Inflammatory macrophage treated with lipopolysaccharide for 1 hour (primary cell): ENCODE results near the gene TINAGL1.

Source experiments
- DNase-seq, 2 donors: peaks; one replicate each; pipeline ENCODE4 v3.0.0-alpha.2; 2020 to 2022

Gene TINAGL1

DNA sequence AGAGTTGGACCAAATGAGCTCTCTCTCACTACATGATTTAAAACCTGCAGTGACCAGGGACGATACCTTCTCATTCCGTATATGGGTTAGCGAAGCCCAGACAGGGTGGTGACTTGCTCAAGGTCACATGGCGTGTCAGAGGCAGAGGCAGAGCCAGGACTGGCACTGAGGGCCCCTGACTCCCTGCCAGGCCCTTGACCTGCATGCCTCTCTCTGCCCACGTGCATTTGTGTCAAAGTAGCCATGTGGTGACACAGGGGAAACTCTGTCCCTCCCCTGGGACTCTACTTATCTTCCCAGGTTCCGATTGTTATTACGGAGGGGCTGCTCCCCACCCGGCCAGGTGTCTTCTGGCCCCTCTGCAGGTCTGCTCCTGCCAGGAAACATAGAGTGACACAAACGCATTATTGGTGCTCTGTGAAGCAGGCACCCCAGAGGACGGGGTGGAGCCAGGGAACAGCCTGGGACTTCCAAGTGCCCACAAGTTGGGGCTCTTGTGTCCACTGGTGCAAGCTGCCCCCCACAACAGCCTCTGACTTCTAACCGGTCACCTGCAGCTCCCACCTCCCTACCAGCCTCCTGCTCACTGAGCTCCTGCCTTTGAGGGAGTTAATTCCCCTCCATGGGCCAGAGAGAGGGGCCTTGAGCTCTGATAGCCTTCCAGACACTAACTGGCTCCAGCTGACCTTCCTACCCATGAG, 7.3 kb upstream of the TINAGL1 start:
- no peak for DNase-seq

DNA sequence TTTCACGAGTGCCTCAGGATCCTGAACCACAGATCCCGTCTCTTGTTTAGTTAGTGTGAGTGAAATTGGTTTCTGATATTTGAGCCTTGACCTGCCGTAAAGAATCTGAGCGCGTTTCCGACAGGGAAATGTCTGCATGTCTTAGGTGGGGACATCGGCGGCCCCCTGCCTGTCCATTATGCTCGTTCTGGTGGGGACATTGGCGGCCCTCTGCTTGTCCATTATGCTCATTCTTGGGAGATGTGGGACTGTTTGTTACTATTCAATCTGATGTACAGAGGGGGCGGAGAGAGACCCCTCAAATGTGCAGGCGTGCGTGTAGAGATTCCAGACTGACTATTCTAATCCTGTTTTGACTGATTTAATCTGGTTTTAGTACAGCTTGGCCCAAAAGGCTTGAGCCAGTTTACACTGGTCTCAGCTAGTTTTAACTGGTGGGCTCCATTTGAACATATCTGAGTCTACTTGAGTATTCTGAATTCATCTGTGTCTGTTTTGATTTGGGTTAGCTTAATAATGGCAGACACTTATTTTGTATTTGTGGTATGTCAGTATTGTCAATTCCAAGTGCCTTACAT, 6.6 kb upstream of the TINAGL1 start:
- no peak for DNase-seq

DNA sequence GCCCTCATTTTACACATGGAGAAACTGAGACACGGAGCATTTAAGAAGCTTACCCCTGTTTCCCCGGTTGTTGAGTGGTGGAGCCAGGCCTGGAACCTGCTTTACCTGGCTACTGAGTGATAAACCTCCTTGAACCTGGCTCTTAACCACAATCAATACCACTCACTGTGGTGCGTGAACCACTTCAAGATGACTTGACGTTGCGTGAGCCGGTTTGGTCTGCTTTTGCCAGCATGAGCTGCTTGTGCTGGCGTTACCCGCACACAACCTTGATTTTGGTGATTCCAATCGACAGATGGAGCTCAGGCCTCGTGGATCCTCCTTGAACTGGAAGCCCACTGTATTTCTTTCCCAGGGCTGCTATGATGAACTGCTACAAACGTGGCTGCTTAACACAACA, 6.1 kb upstream of the TINAGL1 start:
- no peak for DNase-seq

DNA sequence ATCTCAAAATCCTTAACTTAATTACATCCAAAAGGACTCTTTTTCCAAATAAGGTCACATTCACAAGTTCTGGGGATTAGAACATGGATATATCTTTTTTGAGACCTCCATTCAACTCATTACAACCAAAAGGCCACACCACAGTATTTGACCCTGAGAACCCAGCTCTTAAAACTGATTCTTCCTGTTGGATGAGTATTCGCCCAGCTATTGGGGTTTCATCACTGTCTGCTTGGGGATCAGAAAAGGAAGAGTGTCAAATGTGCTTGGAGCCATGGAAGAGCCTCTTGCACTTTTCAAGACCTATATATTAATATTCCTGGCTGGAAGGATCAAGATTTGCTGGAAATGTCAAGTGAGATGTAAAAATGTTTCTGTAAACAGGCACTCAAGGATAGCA, 5.4 kb upstream of the TINAGL1 start:
- no peak for DNase-seq

DNA sequence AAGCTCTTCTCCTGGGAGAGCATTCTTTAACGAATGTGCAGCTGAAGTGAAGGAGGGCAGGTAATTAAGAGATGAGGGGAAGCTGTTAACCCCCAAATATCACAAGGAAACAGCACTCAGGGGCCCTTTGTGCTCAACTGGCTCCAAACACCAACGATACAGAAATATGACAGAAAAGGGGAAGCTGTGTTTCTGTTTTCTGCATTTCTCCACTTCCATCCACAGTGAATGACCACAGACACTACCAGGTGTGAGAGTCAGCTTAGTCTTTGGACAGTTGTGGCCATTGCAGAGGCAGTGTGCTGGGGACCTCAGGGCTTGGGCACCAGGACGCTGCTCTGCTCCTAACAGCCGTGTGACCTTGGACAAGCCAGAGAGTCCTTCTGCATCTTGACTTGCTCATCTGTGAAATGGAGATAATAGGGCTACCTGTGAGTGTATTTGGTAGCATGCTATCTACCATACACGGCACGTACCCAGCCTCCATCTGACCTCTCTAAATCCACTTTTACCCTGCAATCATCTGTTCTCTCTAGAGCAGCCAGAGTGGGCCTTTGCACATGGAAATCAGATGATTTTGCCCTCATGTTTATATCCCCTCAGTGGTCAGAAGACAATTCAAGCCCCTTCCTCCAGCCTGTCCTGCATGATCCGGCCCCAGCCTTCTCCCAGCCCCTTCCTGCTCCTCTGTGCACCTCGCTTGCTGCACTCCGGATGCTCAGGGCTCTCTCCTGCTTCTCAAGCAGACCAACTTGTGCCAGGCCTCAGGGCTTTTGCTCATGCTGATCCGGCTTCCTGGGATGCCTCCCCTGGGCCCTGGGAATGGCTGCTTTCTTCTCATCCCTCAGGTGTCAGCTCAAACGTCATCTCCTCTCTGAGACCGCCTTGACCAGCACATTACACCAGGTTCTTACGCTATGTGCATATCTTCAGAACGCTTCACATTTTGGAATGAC, 4.7 kb upstream of the TINAGL1 start:
- DNase-seq, result peak in 1 of 2 donors; percentile 6

DNA sequence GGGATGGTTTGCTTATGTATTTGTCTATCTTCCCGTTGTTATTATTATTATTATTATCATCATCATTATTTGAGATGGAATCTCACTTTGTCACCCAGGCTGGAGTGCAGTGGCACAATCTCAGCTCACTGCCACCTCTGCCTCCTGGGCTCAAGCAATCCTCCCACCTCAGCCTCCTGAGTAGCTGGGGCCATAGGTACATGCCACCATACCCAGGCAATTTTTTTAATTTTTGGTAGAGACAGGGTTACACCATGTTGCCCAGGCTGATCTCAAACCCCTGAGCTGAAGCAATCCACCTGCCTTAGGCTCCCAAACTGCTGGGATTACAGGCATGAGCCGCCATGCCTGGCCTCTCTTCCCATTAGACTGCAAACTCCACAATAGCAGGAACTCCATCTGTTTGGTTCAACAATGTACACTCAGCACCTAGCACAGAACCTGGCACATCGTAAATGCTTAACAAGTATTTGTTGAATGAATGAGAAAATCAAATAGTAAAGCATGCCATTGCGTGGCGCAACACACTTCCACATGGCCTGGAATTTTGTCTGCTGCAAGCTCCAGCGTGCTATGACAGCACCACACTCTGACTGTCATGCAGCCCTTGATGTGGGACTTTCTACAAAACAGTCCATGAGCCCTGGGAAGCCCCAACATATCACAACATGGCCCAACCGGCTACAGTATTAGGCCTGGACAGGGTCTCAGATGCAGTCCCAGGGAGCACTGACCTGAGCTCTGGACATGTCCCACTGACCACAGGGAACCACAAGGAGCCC, 3.8 kb upstream of the TINAGL1 start:
- peak; percentile 41 to 83 for DNase-seq

DNA sequence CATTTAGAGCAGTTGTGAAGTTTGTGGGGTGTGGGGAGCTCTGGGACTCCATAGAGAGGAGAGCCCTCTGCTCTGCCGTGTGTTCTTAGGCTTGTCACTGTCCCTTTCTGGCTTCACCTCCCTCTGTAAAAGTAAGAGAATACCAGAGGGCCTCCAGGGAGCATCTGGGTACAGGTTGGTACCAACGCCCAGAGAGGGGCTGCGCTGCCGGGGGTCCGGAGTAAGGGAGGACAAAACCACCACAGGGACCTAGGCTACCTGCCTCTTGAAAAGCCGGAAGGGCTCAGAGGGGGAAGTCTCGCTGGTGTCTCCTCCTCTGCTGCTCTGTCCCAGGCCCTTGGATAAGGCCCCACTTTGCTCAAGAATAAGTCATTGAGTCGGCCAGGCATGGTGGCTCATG, 3.1 kb upstream of the TINAGL1 start:
- no peak for DNase-seq

DNA sequence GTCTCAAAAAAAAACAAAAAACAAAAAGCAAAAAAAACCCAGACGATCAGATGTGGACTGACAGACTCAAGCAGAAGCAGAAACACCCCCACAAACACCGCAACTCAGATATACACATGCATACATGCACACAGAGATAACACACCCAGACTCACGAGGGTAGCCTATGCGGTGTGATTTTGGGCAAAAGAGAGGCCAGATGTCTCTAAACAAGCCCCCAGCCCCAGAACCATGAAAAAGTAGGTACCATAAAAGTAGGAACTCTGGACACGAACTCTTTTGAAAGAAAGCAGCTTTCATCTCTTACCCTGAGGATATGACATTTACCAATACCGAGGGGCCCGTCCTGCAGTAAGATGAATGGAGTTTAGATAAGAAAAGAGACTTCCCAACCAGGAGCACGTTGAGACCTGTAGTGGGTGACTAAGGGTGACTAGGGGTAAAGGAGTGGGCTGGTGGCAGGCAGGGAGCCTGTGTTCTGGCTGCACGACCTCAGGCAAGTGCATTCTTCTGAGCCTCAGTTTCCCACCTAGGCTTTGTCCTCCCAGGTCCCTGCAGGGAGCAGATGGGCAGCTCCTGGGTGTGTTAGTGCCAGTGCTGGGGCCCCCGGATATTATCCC, 1.5 kb upstream of the TINAGL1 start:
- DNase-seq, result peak in 1 of 2 donors; percentile 12

DNA sequence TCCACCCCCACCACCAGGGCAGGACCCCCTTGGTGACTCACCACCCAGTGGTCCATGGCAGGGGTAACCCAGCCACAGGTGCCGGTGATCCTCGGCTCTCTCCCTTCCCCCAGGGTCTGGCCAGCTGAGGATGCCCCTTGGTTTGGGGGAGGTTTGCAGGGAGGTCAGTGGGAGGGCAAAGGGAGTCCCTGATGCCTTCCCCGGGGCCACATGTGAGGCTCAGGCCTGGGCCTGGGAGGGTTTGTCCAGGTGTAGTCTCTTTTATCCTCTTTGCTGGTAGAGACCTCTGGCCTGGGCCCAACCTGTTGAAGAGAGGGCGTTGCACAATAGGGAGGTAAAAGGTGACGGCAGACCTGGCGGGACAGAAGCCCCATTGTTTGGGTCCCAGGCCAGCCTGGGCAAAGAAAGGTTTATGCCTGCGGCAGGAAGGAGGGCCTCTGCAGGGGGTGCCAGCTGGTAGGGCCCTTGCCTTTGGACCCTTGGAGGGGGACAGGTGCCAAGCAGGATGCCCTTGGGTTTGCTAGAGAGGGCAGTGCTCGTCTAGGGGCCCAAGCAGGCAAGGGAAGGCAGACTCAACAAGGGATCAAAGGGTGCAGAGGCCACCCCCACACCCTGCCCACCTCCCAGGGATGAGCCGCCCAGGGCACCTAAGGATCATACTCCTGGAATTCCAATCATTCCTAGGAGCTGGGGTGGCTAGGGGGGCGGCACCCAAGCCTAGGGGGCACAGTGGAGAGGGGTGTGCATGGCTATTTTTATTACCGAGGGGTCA, 760 bp upstream of the TINAGL1 start:
- DNase-seq, result no peak

DNA sequence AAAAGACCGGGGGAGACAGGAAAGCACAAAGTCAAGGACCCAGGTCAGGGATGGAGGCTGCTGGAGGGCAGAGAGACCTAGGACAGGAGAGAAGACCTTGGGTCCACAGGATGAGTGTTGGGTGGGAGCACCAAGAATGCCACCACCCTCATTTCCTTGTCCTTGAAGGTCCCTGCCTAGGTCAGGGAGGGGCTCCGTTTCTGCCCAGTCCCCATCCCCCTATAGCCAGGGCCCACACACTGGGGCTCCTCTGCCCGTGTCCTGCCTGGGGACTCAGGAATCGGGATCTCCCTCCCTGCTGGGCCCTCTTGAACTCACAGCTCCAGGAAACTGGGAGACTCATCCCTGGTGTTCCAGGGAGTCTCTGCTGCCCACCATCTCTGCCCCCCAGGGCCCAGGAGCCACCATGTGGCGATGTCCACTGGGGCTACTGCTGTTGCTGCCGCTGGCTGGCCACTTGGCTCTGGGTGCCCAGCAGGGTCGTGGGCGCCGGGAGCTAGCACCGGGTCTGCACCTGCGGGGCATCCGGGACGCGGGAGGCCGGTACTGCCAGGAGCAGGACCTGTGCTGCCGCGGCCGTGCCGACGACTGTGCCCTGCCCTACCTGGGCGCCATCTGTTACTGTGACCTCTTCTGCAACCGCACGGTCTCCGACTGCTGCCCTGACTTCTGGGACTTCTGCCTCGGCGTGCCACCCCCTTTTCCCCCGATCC, 584 bp downstream of the TINAGL1 start:
- DNase-seq, result no peak

DNA sequence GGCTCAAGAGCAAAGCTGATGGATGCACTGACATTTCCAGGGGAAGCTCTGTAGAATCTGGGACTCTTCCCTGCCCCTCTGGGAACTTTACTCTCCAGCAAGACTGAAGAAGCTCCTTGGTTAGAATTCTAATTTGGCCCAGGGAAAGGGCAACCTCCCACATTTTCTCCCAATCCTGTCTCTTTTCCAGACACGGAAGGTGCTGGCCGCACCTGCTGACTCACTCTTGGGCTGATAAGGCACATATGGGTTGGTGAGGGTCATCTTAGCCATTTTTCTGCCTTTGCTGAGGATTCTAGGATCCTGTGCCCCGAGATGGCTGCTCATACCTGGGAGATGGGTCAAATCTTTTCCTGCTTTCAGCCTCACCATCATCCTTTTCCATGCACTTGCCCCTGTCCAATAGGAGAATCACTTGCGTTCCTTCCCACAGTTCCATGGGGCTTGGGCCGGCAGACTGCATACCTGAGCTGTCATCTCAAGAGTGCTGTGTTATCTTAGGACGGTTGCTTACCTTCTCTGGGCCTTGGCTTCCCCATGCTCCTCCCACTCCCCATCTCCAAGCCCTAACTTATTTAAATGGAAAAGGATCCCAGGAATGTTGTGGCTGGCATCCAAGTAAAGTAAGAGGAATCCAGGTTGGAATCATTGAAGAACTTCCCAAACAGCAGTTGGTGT, 1.3 kb downstream of the TINAGL1 start:
- DNase-seq, result no peak

DNA sequence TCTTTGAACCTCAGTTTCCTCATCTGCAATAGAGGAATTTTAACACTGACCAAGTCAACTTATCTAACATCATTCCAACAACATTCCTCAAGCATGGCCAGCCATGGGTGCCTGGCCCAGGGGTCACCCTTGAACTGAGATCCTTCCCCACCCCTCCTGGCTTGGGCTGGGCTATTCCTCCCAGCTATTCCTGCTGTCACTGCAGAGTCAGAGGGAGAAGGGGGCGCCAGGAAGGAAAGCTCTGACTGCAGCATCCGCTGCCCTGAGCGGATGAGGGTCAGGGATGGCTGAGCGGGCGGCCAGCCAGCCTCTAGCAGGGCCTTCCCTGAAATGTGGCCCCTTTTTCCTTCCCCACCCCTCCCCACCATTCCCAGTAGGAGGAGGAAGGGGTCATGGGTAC, 3.1 kb downstream of the TINAGL1 start:
- no peak for DNase-seq

DNA sequence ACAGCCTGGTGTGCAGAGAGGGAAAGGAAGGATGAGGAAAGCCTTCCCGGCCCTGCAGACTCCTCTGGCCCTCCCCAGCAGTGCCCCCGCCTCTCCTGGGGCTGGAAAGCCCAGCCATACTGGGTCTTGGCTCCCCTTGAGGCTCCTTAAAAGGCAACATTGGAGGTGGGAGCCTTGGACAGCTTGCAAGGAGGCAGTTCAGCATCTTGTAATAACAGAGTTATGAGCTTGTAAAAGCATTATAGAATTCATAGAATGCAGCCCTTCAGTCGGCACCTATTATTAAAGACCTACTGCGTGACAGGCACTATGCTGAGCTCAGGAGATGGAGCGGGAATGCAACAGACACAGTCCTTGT, 4.2 kb downstream of the TINAGL1 start:
- no peak for DNase-seq

DNA sequence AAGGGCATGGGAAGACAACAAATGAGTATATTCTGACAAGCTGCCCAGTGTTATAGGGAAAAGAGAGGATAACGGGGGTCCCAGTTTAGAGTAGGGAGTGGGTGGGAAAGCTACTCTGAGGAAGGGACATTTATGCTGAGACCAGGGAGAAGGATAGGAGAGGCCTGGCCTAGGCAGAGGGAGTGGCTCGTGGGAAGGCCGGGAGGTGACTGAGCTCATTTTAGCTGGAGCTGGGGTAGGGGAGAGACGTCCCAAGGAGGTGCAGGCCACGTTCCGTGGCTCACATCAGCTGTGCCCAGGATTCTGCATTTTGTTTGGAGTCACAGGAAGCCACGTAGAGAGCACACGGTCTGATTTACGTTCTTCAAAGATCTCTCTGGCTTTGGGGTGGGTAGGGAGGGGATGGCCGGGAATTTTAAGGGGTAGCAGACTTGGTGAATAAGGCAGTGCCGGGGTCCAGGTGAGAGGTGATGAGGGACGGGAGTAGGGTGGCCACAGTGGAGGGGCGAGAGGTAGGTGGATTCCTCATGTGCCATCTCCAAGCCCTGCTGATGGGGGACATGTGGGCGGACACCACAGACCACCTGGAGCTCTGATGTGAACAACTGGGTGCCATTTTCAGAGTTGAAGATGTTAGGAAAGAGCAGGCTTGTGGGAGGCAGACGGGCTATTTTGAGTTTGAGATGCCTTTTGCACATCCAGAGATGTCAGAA, 4.7 kb downstream of the TINAGL1 start:
- DNase-seq, result no peak

DNA sequence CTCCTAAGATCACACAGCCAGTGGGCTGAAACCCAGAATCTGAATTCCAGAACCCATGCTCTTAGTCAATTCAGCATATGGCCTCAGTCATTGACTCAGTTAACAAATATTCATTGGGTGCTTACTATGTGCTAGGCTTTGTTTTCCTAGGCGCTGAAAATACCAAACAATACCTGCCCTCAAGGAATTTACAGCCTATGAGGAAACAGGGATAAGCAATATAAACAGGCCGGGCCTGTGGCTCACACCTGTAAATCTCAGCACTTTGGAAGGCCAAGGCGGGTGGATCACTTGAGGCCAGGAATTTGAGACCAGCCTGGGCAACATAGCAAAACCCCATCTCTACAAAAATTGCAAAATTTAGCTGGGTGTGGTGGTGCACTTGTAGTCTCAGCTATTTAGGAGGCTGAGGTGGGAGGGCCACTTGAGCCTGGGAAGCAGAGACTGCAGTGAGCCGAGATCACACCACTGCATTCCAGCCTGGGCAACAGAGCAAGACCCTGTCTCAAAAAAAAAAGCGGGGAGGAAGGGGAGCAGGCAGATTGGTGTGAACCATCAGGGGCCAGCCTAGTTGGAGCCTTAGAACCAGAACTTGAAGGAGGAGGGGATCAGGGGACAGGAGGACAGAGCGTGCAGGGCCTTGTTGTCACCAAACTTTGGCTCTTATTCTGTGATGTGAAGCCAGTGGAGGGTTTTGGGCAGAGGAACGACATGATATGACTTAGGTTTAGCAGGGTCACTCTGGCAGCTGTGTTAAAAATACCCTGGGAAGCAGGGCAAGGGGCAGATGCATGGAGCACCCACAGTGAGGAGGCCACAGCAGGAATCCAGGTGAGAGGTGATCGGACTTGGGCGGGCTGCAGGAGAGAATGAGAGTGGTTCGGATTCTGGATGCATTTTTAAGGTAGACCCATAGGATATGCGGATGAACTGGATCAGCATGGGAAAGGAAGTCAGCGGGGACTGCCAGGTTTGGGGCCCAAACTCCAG, 5.8 kb downstream of the TINAGL1 start:
- no peak for DNase-seq

DNA sequence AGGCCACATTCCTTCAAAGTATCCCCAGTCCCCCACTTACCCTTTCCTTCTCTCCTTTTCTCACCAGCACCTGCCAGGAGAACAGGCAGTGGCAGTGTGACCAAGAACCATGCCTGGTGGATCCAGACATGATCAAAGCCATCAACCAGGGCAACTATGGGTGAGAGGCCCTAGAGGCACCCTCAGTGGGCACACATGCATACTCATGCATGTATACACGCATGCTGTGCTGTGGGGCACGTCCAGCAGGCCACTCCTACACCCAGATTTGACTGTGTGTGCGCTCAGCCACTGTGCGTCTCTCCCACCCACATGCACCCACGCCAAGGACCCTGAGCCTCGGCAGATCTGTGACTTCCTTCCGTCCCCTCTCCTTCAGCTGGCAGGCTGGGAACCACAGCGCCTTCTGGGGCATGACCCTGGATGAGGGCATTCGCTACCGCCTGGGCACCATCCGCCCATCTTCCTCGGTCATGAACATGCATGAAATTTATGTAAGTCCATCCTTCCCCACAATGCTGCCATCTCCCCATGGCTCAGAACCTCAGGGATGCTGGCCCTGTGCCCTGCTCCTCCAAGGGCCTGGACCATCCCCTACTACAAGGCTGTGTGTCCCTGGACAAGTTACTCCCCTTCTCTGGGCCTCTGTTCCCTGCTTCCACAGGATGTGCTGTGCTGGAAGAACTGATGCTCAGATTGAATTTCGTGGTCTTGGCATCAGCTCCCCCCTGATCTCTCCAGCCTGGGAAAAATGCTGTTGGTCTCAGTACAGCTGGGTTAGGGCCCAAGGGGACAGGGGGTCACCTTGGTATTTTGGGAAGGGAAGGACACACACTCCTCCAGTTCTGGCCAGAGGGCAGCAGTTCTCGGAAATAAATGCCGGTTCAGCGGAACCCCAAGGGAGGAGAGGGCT, 7.0 kb downstream of the TINAGL1 start:
- no peak for DNase-seq
